Measurements from ENCODE around the gene TNS4.

DNA sequence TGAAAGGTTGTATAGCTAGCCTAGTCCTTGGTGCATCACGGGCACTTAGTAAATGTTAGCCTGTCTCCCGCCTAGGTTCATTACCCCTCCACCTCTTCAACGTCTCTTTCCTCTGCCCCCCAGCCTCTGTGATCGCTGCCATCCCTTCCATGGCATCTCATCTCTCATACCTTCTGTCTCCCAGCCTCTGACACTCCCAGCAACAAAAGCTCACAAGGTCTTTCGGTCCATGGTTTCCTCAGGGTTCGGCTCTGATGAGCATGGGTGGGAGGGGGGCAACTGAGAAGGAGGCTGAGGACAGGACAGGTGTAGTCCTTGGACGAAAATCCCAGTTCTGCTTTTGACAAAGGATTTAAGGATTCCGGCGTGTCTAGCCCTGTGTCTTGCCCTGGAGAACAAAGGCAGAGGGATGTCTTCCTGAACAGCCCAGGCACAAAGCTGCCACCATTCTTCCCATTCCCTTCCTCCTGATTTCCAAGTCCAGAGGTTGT is 47.1 kb upstream of the TNS4 start:
- TF ChIP-seq CTCF (IDR thresholded peaks at IDR 0.05), result no peak
- no peak for TF ChIP-seq POLR2A (IDR thresholded peaks at IDR 0.05)

Data from esophagus squamous epithelium (tissue), 4 donors.